ENCODE results near the gene CLCN1. TPM values are rescaled to one million over a fixed set of nuclear protein-coding genes. Genes with fewer than 3 reads are reported as not detected.

CLCN1 gene
- total and polyA plus RNA-seq, 2 of the 8 experiments (the other 6 are each of a cell fraction or from before 2014, with no cell fraction given): 0.36 to 0.41 TPM

DNA sequence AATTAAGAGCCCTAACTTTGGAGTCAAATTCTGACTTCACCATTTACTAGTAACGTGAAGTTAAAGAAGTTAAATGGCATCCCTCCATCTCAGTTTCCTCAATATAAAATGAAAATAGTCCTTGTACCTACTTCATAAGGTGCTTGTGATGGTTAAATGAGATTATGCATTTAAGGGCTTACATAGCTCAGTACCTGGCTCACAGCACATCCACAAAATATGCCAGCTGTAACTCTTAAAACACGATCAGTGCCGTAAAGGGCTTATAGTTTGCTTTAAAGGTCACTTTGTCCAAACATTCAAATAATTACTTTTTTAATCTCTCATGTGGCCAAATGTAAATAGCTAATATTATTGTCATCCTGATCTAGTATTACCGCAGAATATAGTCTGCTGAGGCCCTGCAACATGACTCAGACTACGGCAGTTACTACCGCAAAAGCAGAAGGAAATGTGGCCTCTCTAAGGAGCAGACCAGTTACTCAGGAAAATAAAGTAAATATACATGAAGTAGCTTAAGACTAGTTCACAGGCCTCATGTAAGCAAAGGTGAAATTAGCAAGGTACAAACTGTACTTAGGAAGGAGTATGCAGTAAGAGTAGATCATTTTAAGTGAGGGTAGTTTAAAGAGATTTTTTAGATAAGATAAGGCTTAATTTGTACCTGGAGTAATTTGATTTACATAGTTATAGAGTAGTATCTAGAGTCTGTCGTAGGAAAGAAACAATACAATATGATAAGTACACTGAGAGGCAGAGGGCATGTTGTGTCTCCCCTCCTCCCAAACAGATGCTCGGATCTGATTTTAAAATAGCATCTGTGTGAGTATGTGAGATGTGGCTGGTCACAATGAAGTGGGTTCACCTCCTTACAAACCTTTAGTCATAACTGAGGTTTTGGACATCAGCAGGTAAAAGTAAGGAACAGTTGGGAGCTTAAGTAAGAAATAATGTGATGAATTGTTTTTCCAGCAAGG lies 14.7 kb upstream of the CLCN1 start:
- H3K4me3 ChIP-seq (ENCODE audit: extremely low read depth in 1 of 4, insufficient read depth in 2 of 4, low read depth in 3 of 4, low read length in 4 of 4): no peak overlapping the region
- no peak overlapping the region for H2BK120ac ChIP-seq (replicated peaks; ENCODE audit: low read depth, low read length)
- no peak overlapping the region for H3K27ac ChIP-seq (ENCODE audit: low read depth, low read length)
- no peaks in the 10 kb centered on the region for H3K79me1 ChIP-seq (ENCODE audit: low read depth, low read length)
- no peaks in the 10 kb centered on the region for H3K4me1 ChIP-seq (replicated peaks in 1 of 4; ENCODE audit: control insufficient read depth in 3 of 4, insufficient read depth in 4 of 4, low read length in 3 of 4)
- CTCF ChIA-PET (ENCODE audit: partially characterized antibody): interaction anchor here (0.7 to 8.9 kb wide), 15 partner anchors 9 to 115 kb away, joined by 3 to 91 read pairs (median 7); partner anchors contain the start of gene EPHA1
- no peak overlapping the region for H3K56ac ChIP-seq (replicated peaks; ENCODE audit: insufficient read length, low read depth, low read length)
- no peak overlapping the region for H4K91ac ChIP-seq (replicated peaks; ENCODE audit: insufficient read length, low read length)
- H3K4me2 ChIP-seq (ENCODE audit: insufficient read depth in 1 of 2, low read depth in 2 of 2, low read length in 2 of 2): no peak overlapping the region
- H3K9ac ChIP-seq (replicated peaks in 1 of 4; ENCODE audit: extremely low read depth in 1 of 4, low read depth in 3 of 4, low read length in 3 of 4): no peak overlapping the region
- no peak overlapping the region for H4K8ac ChIP-seq (ENCODE audit: extremely low read depth, insufficient read depth, low read length)
- no peak overlapping the region for H2BK12ac ChIP-seq (ENCODE audit: low read depth, low read length)
- H3K27me3 ChIP-seq (replicated peaks in 1 of 4; ENCODE audit: control insufficient read depth in 3 of 4, extremely low read depth in 1 of 4, insufficient read depth in 3 of 4, low read length in 3 of 4): no peaks in the 10 kb centered on the region
- POLR2A ChIA-PET (ENCODE audit: partially characterized antibody): interaction anchor here (1.3 kb wide), 2 partner anchors 11 to 13 kb away, joined by 3 read pairs; partner anchors contain the start of gene CASP2
- H2AK5ac ChIP-seq (ENCODE audit: low read depth, low read length): no peak overlapping the region
- no peak overlapping the region for H2AFZ ChIP-seq (ENCODE audit: low read length)
- peaks cover 0 to 2% of the 10 kb centered on the region in 2 experiments; a peak in 1 of 4 replicates for H3K79me2 ChIP-seq (ENCODE audit: control insufficient read depth in 1 of 2, insufficient read depth in 2 of 2, low read length in 2 of 2)
- H3K4ac ChIP-seq (replicated peaks; ENCODE audit: insufficient read length, low read depth, low read length): no peak overlapping the region
- no peak overlapping the region for H2BK5ac ChIP-seq (ENCODE audit: low read depth, low read length)
- H3K36me3 ChIP-seq (ENCODE audit: control insufficient read depth in 2 of 4, insufficient read depth in 4 of 4, low read length in 3 of 4): peaks cover 41 to 90% (median 74%) of the 10 kb centered on the region in 4 experiments
- H4K5ac ChIP-seq (ENCODE audit: insufficient read length, low read depth, low read length): no peak overlapping the region
- H3K23ac ChIP-seq (ENCODE audit: insufficient read length): no peak overlapping the region
- no peaks in the 10 kb centered on the region for H3K9me3 ChIP-seq (ENCODE audit: insufficient read depth in 2 of 2, low read depth in 1 of 2, low read length in 1 of 2)
- peaks cover 6 to 9% of the 10 kb centered on the region in 2 experiments for H4K20me1 ChIP-seq (replicated peaks in 1 of 2; ENCODE audit: control insufficient read depth in 1 of 2, insufficient read depth in 2 of 2, low read length in 2 of 2)
- H3K14ac ChIP-seq (ENCODE audit: insufficient read length): no peak overlapping the region
- H2BK15ac ChIP-seq (ENCODE audit: low read length): no peak overlapping the region
- no peaks in the 10 kb centered on the region for H3K23me2 ChIP-seq (ENCODE audit: low read depth, low read length)
- WGBS, 2 experiments (ENCODE audit: extremely low coverage in 1 of 2, insufficient coverage in 1 of 2, insufficient read length in 1 of 2, insufficient replicate concordance in 2 of 2, low coverage in 1 of 2, low lambda C conversion rate in 2 of 2, missing lambda C conversion rate in 1 of 2): 92% methylated on average over 8 of the region's 8 CpGs; no CpG with 5 or more reads in 1 of the 2 experiments
- no peak overlapping the region for H3K18ac ChIP-seq (ENCODE audit: extremely low read depth, low read length)
- DNase-seq (ENCODE audit: low read depth in 1 of 2, low spot score in 2 of 2) (no peak), FAIRE-seq (no peak)
- no peak overlapping the region for H2BK20ac ChIP-seq (ENCODE audit: low read length)
- TF ChIP-seq RNF2 (IDR thresholded peaks at IDR 0.05; ENCODE audit: borderline replicate concordance, low read depth, low read length, missing control alignments, poor library complexity, severe bottlenecking): no peak
- TF ChIP-seq BRCA1 (IDR thresholded peaks at IDR 0.05; ENCODE audit: low read depth, low read length): no peak
- TF ChIP-seq, protein P1, sequence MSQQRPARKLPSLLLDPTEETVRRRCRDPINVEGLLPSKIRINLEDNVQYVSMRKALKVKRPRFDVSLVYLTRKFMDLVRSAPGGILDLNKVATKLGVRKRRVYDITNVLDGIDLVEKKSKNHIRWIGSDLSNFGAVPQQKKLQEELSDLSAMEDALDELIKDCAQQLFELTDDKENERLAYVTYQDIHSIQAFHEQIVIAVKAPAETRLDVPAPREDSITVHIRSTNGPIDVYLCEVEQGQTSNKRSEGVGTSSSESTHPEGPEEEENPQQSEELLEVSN (IDR thresholded peaks at IDR 0.05): no peak
- TF ChIP-seq SP1 (IDR thresholded peaks at IDR 0.05; ENCODE audit: low read depth, low read length): no peak
- no peak for TF ChIP-seq ZNF274 (IDR thresholded peaks at IDR 0.05; ENCODE audit: borderline replicate concordance, extremely low read depth, low read length)
- TF ChIP-seq CBX5 (IDR thresholded peaks at IDR 0.05; ENCODE audit: low read depth, low read length): no peak
- TF ChIP-seq HDAC6 (IDR thresholded peaks at IDR 0.05; ENCODE audit: low read depth, low read length): no peak
- no peak for TF ChIP-seq CHD1 (IDR thresholded peaks at IDR 0.05; ENCODE audit: low read depth, low read length)
- no peak for TF ChIP-seq FOSL1 (IDR thresholded peaks at IDR 0.05; ENCODE audit: insufficient read depth, low read depth, low read length)
- no peak for TF ChIP-seq CBX8 (IDR thresholded peaks at IDR 0.05; ENCODE audit: borderline replicate concordance, low read depth, low read length)
